IMR-90 (cell line): Measurements from ENCODE around the gene SPACA7. TPM values are rescaled to one million over a fixed set of nuclear protein-coding genes. Genes with fewer than 3 reads are reported as not detected.

Experiments
- ATAC-seq: fragments of 200-7000 bp; cut with Tn5 transposase; 2 replicates; pipeline ENCODE4 v1.9.1; 2020; ENCODE audit warnings: low read depth, mild to moderate bottlenecking, moderate library complexity
- BruUV-seq: library from RNA; stranded (reverse); fragments of 400-500 nt; replicated peaks from 2 replicates; lab custom pipeline; 2021; lab: Mats Ljungman, UMichigan
- CTCF ChIA-PET: fragments of 300-600 bp; formaldehyde crosslinking; extraction: SDS; loops from one replicate; lab custom pipeline; 2021; ENCODE audit warnings: antibody characterized with exemption; lab: Yijun Ruan, JAX
- POLR2A ChIA-PET: fragments of 300-600 bp; sonication (Branson Sonifier 250); formaldehyde crosslinking; loops from one replicate; lab custom pipeline; 2022; ENCODE audit warnings: antibody characterized with exemption; ENCODE audit not compliant: unreplicated experiment; lab: Charles Lee
- DNase-seq: peaks from one replicate; pipeline ENCODE4 v3.0.0; 2013
- H2AFZ ChIP-seq: replicated peaks from 2 replicates; pipeline ENCODE3; 2013; ENCODE audit warnings: low read length, mild to moderate bottlenecking; ENCODE audit not compliant: poor library complexity
- H2AK5ac ChIP-seq: 2 replicates; pipeline ENCODE4 v1.6.1; 2013; ENCODE audit warnings: low read depth, low read length, inconsistent platforms
- H2AK9ac ChIP-seq: replicated peaks from 2 replicates; pipeline ENCODE3; 2013; ENCODE audit warnings: mild to moderate bottlenecking, low read depth, low read length, moderate library complexity; ENCODE audit not compliant: poor library complexity
- H2BK120ac ChIP-seq: 2 replicates; pipeline ENCODE4 v1.6.1; 2013; ENCODE audit warnings: low read depth, low read length, inconsistent platforms
- H2BK15ac ChIP-seq: 3 replicates; pipeline ENCODE4 v1.6.1; 2013; ENCODE audit warnings: low read depth, low read length, inconsistent platforms
- H2BK20ac ChIP-seq: 2 replicates; pipeline ENCODE4 v1.6.1; 2013; ENCODE audit warnings: low read depth, mild to moderate bottlenecking, inconsistent platforms, low read length, moderate library complexity
- H2BK5ac ChIP-seq: 2 replicates; pipeline ENCODE4 v1.6.1; 2013; ENCODE audit warnings: mild to moderate bottlenecking, low read depth, low read length, inconsistent platforms; ENCODE audit not compliant: poor library complexity, severe bottlenecking
- H3K14ac ChIP-seq: replicated peaks from 2 replicates; pipeline ENCODE4 v1.6.1; 2013; ENCODE audit warnings: low read depth, low read length, inconsistent platforms
- H3K18ac ChIP-seq: 2 replicates; pipeline ENCODE4 v1.6.1; 2013; ENCODE audit warnings: low read depth, low read length, control low read depth
- H3K23ac ChIP-seq: 2 replicates; pipeline ENCODE4 v1.6.1; 2013; ENCODE audit warnings: low read depth, low read length, inconsistent platforms
- H3K27ac ChIP-seq: 2 replicates; pipeline ENCODE4 v1.5.1; 2013; ENCODE audit warnings: mild to moderate bottlenecking, control low read depth, low read length; ENCODE audit not compliant: insufficient read depth
- H3K27me3 ChIP-seq: 2 replicates; pipeline ENCODE4 v1.6.1; 2013; ENCODE audit warnings: low read length; ENCODE audit not compliant: control insufficient read depth, insufficient read depth
- H3K36me3 ChIP-seq: 2 replicates; pipeline ENCODE4 v1.6.1; 2013; ENCODE audit warnings: low read length, mixed read lengths; ENCODE audit not compliant: control insufficient read depth, insufficient read depth
- H3K4ac ChIP-seq: 2 replicates; pipeline ENCODE4 v1.6.1; 2013; ENCODE audit warnings: low read depth, low read length, inconsistent platforms
- H3K4me1 ChIP-seq: 2 replicates; pipeline ENCODE4 v1.6.1; 2013; ENCODE audit warnings: low read length, mixed read lengths; ENCODE audit not compliant: control insufficient read depth, insufficient read depth
- H3K4me2 ChIP-seq: 2 replicates; pipeline ENCODE4 v1.6.1; 2013; ENCODE audit warnings: low read depth, mild to moderate bottlenecking, control low read depth, low read length, moderate library complexity
- H3K4me3 ChIP-seq: 2 replicates; pipeline ENCODE4 v1.5.1; 2013; ENCODE audit warnings: low read depth, mild to moderate bottlenecking, control low read depth, low read length, moderate library complexity; ENCODE audit not compliant: insufficient read depth
- H3K56ac ChIP-seq: 2 replicates; pipeline ENCODE4 v1.6.1; 2013; ENCODE audit warnings: low read length, inconsistent platforms; ENCODE audit not compliant: insufficient read depth; ENCODE audit errors: extremely low read depth
- H3K79me1 ChIP-seq, 2 experiments: 2 replicates each; pipeline ENCODE4 v1.6.1; 2013; ENCODE audit warnings: low read length in 2 of 2, inconsistent platforms in 1 of 2, low read depth in 1 of 2
- H3K9ac ChIP-seq: 2 replicates; pipeline ENCODE4 v1.6.1; 2013; ENCODE audit warnings: low read depth, low read length, control low read depth
- H3K9me1 ChIP-seq: 2 replicates; pipeline ENCODE4 v1.6.1; 2013; ENCODE audit warnings: low read length, inconsistent platforms; ENCODE audit not compliant: insufficient read depth
- H3K9me3 ChIP-seq: 2 replicates; pipeline ENCODE4 v1.6.1; 2013; ENCODE audit warnings: low read length; ENCODE audit not compliant: control insufficient read depth, insufficient read depth
- H4K20me1 ChIP-seq: 2 replicates; pipeline ENCODE4 v1.6.1; 2013; ENCODE audit warnings: low read length, inconsistent platforms; ENCODE audit not compliant: insufficient read depth
- H4K5ac ChIP-seq: 2 replicates; pipeline ENCODE4 v1.6.1; 2013; ENCODE audit warnings: mild to moderate bottlenecking, low read depth, low read length, control low read depth
- H4K8ac ChIP-seq, 2 experiments: 2 replicates each; pipeline ENCODE4 v1.6.1; 2013; ENCODE audit warnings: low read depth in 2 of 2, low read length in 2 of 2, control low read depth in 1 of 2, inconsistent platforms in 1 of 2
- H4K91ac ChIP-seq: 2 replicates; pipeline ENCODE4 v1.6.1; 2013; ENCODE audit warnings: low read depth, low read length, inconsistent platforms; ENCODE audit not compliant: insufficient read depth
- FOS ChIP-seq: fragments of 150-350 bp; IDR thresholded peaks from 2 replicates; pipeline ENCODE4 v1.6.1; 2016; ENCODE audit warnings: low read depth, low read length
- SMC3 ChIP-seq: fragments of 150-350 bp; IDR thresholded peaks from 2 replicates; pipeline ENCODE4 v1.6.1; 2016; ENCODE audit warnings: low read depth, mild to moderate bottlenecking, antibody characterized with exemption, low read length, moderate library complexity
- dilution Hi-C: fragments of 300-500 bp; cut with HindIII; formaldehyde crosslinking; loops from one replicate; pipeline ENCODE4 v1.14.3; 2018; ENCODE audit warnings: low sequenced_read_pairs; ENCODE audit not compliant: unreplicated experiment
- in situ Hi-C: fragments of 300-500 bp; cut with MboI; formaldehyde crosslinking; loops from 3 replicates; pipeline ENCODE4 v1.14.3; 2019; ENCODE audit warnings: low sequenced_read_pairs, inconsistent platforms, mixed read lengths
- intact Hi-C: fragments of 100-400 bp; cut with micrococcal nuclease; formaldehyde crosslinking; loops from 2 replicates; pipeline ENCODE4 v1.10.0; 2022
- polyA plus RNA-seq, 3 experiments: library from polyadenylated mRNA; depleted of rRNA; stranded (reverse); fragments of >200 nt; gene quantifications; 2 replicates each; pipeline ENCODE4 v1.2.3, GENCODE V29; 2012; ENCODE audit warnings: low replicate concordance in 1 of 3
- total RNA-seq: library from RNA; depleted of rRNA; stranded (reverse); fragments of >200 nt; gene quantifications from 2 replicates; pipeline ENCODE4 v1.2.3, GENCODE V29; 2012
- TF ChIP-seq, protein P1 (sequence below): fragments of 150-350 bp; IDR thresholded peaks from 2 replicates; pipeline ENCODE4 v1.6.1; 2017; ENCODE audit warnings: mild to moderate bottlenecking, antibody characterized with exemption, low read length, low read depth
- TF ChIP-seq, protein P2 (sequence below): conservative IDR thresholded peaks from 2 replicates; pipeline ENCODE4 v1.5.1; 2012; ENCODE audit warnings: mild to moderate bottlenecking, low read depth, low read length, improper control_type of control experiment
- TF ChIP-seq, protein P3 (sequence below): fragments of 150-350 bp; IDR thresholded peaks from 2 replicates; pipeline ENCODE4 v1.6.1; 2016; ENCODE audit warnings: low read depth, mild to moderate bottlenecking, low read length, moderate library complexity, borderline replicate concordance

Gene SPACA7
- total and polyA plus RNA-seq, 2 of the 4 experiments (the other 2 are of a cell fraction) = not detected

DNA sequence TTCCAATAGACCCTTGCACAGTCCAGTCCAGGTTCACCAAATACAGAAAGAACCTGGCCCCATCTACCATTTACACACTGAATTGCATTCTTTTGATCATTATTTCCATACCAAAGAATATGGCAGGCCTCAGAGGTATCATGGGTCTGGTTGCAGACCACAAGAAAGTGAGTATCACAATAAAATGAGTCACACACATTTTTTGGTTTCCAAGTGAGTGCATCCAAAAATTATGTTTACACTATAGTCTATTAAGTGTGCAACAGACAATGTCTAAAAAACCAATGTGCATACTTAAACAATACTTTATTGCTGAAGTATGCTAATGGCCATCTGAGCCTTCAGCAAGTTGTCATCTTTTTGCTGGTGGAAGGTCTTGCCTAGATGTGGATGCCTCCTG lies 105.3 kb downstream of the SPACA7 start:
- Histone ChIP-seq H3K27me3 (no peaks in the 10 kb centered on the region), H3K14ac (no peak overlapping the region), H2BK120ac (no peak overlapping the region), H3K23ac (no peak overlapping the region), H3K9ac (no peak overlapping the region), H3K79me1 (no peaks in the 10 kb centered on the region), H4K5ac (no peak overlapping the region), H3K27ac (no peak overlapping the region), H4K8ac (no peak overlapping the region), H3K4me3 (no peak overlapping the region), H2AFZ (no peak overlapping the region), H2BK20ac (no peak overlapping the region), H3K56ac (no peak overlapping the region), H2AK5ac (no peak overlapping the region), H3K4me1 (0 out of 2 replicates have a peak, but pooled peaks cover 2% of the 10 kb centered on the region), H3K36me3 (peaks cover 1% of the 10 kb centered on the region; the same call in 1 of the 2 replicates), H2BK5ac (no peak overlapping the region), H4K91ac (no peak overlapping the region), H3K9me3 (no peaks in the 10 kb centered on the region), H3K4ac (no peak overlapping the region), H3K4me2 (no peak overlapping the region), H4K20me1 (no peaks in the 10 kb centered on the region), H2AK9ac (no peak overlapping the region), H3K18ac (no peak overlapping the region), H3K9me1 (no peaks in the 10 kb centered on the region), H2BK15ac (no peak overlapping the region)
- in situ Hi-C loops = no loop called here
- intact Hi-C loops = no loop called here
- ChIA-PET CTCF (no interaction called here), POLR2A (no interaction called here)
- dilution Hi-C loops = no loop called here
- BruUV-seq = no TSS peak
- TF ChIP-seq SMC3 (no peak), FOS (no peak)
- TF ChIP-seq, protein P1, sequence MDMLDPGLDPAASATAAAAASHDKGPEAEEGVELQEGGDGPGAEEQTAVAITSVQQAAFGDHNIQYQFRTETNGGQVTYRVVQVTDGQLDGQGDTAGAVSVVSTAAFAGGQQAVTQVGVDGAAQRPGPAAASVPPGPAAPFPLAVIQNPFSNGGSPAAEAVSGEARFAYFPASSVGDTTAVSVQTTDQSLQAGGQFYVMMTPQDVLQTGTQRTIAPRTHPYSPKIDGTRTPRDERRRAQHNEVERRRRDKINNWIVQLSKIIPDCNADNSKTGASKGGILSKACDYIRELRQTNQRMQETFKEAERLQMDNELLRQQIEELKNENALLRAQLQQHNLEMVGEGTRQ = no peak
- TF ChIP-seq, protein P2, sequence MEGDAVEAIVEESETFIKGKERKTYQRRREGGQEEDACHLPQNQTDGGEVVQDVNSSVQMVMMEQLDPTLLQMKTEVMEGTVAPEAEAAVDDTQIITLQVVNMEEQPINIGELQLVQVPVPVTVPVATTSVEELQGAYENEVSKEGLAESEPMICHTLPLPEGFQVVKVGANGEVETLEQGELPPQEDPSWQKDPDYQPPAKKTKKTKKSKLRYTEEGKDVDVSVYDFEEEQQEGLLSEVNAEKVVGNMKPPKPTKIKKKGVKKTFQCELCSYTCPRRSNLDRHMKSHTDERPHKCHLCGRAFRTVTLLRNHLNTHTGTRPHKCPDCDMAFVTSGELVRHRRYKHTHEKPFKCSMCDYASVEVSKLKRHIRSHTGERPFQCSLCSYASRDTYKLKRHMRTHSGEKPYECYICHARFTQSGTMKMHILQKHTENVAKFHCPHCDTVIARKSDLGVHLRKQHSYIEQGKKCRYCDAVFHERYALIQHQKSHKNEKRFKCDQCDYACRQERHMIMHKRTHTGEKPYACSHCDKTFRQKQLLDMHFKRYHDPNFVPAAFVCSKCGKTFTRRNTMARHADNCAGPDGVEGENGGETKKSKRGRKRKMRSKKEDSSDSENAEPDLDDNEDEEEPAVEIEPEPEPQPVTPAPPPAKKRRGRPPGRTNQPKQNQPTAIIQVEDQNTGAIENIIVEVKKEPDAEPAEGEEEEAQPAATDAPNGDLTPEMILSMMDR = no peak
- TF ChIP-seq, protein P3, sequence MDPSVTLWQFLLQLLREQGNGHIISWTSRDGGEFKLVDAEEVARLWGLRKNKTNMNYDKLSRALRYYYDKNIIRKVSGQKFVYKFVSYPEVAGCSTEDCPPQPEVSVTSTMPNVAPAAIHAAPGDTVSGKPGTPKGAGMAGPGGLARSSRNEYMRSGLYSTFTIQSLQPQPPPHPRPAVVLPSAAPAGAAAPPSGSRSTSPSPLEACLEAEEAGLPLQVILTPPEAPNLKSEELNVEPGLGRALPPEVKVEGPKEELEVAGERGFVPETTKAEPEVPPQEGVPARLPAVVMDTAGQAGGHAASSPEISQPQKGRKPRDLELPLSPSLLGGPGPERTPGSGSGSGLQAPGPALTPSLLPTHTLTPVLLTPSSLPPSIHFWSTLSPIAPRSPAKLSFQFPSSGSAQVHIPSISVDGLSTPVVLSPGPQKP = no peak
- no peak; the same call in 1 of the 2 replicates for ATAC-seq
- DNase-seq = no peak
